SW480 (cell line): Measurements from ENCODE around the gene SGPL1.
A peak's percentile ranks its signal among the peaks of the same experiment; 100 is the strongest.
"Not testable (repeated sequence)": the region's sequence is repeated elsewhere in the genome, so short reads cannot be mapped to it uniquely, and the experiment has no call there.

ENCODE experiments used
- DNase-seq: peaks from one replicate; pipeline ENCODE4 v3.0.0-alpha.2; 2016; ENCODE audit warnings: low spot score

The SGPL1 gene

DNA sequence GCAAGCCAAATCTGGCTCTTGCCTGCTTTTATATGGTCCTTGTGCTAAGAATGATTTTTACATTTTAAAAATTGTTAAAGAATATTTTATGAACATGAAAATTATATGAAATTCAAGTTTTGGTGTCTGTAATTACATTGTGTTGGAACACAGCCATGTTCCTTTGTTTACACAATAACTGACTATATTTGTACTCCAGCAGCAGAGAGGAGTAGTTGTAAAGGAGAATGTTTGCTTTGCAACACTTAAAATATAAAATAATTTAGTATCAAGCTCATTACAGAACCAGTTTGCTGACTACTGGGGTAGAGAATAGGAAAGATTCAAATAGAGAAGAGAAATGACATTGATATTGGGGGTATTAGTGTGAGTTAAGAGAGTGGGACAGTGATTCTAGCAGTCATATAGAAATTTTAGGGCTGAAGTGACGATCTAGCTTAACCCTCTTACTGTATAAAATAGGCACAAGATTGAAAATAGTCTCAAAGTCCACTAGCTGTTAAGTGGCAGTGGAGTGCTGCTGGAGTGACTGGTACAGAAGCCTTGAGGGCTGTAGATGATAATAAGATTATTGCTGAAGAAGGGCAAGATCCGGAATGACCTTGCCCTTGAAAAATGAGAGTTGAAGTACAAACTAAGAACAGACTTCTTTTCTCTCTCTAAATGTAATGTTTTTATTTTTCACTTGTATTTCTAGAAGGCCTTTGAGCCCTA, 28.2 kb downstream of the SGPL1 start:
- no peak for DNase-seq

DNA sequence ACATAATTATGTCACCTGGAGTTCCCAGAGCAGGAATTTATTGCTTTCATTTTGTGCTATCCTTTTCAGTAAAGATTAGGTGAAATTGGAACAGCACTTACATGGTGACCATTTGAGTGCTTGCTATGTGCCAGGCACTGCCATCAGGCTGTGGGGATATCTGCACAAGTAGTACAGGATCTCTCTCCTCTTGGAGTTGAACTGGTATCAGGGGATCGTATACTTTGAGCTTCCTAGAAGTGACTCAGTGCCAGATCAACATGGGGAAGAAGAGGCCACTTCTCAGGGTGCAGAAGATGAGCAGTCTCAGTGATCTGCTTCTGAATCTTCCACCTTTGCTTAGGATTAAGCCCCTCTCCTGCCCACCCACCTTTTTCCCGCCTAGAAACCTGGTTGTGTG, 29.5 kb downstream of the SGPL1 start:
- DNase-seq = no peak

DNA sequence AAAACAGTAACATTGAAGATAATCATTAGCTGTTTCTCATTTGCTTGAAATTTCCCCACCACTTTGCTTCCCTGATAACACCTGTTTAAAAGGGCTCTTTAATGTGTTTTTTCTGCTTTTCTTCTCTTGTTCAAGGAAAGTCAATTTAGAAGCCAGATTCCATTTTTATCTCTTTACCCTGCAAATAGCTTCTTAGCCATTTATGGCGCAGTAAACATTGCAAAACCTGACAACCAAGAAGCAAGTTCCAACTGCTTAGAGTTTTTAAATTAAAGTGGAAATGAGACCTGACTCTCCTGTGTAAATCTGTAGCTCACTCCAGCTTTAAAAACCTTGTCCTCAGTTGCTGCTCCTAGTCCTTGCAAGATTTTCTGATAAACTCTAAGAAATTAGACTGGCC, 30.1 kb downstream of the SGPL1 start:
- DNase-seq = no peak

DNA sequence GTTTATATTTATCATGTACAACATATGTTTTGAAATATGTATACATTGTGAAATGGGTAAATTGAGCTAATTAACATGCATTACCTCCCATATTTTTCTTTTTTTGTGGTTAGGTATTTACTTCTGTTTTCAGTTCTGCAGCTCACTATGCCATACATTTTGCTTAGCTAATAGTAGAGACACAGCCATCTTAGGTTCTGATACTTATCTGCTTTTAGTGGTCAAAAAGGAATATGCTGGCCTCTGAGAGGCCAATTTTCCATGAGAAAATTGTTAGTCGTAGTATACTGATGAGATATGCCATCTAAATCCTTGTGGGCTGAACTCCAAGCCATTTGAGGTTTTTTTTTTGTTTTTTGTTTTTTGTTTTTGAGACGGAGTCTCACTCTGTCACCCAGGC, 31.0 kb downstream of the SGPL1 start:
- DNase-seq = no peak

DNA sequence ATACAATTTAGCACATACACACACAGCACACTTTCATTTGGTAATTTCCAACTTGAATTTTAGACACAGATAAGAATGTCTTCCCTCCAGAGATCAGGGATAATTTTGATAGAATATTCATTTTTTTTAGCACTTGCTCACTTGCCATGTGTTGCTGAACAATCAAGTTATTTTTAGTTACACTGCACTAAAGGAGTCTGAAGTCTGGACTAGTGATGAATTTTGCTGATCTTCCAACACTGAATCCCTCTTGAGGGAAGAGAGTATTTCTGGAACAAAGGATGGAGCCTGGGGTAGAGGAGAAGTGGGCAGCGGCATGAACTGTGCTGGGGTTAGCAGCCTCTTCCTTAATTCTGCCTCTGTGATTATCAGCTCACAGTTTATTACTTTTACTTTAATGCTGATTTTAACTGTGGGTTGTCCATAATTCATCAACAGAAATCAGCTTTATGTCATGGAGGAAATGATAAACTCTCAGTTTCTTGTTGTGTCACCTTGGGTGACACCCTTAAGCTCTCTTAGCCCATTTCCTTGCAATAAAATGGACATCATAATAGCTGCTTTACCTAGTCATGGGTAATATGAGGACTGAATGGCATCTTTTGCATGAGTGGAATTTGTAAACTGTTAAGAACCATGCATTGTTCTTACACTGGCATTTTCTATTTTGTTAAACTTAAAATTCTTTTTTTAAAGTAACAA, 32.1 kb downstream of the SGPL1 start:
- DNase-seq = no peak

DNA sequence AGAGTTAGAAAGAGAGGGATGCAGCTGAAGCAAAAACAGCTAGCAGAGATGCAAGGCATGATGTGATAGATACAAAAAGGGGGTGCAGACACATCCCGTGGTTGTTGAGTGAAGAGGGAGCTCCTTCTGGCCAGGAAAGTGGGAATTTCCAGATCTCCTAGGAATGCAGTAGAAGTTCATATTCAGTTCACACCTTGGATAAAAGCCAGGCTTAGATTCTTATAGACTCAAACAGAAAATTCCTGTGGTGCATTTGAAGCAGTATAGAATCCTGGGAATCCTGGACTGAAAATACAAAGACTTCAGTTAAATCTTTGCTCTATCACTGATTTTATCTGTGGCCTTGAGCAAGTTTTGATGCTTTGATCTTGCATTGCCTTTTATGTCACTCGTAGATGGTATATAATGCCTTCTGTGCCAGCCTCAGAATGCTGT, 33.9 kb downstream of the SGPL1 start:
- DNase-seq = peak; percentile 69

DNA sequence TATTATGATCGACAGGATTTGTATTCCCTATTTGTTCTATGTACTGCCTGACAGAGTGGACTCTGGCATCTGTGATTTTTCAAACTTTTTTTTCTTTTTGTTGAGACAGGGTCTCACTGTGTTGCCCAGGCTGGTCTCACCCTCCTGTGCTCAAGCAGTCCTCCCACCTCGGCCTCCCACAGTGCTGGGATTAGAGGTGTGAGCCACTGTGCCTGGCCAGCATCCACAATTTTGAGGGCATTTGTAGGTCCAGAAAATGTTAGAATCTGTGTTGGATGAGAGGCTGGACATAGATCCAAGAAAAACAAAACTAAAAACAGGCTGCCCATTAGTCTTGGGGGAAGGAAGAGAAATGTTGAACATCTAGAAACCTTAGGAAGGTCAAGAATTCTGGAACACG, 34.3 kb downstream of the SGPL1 start:
- DNase-seq = no peak

DNA sequence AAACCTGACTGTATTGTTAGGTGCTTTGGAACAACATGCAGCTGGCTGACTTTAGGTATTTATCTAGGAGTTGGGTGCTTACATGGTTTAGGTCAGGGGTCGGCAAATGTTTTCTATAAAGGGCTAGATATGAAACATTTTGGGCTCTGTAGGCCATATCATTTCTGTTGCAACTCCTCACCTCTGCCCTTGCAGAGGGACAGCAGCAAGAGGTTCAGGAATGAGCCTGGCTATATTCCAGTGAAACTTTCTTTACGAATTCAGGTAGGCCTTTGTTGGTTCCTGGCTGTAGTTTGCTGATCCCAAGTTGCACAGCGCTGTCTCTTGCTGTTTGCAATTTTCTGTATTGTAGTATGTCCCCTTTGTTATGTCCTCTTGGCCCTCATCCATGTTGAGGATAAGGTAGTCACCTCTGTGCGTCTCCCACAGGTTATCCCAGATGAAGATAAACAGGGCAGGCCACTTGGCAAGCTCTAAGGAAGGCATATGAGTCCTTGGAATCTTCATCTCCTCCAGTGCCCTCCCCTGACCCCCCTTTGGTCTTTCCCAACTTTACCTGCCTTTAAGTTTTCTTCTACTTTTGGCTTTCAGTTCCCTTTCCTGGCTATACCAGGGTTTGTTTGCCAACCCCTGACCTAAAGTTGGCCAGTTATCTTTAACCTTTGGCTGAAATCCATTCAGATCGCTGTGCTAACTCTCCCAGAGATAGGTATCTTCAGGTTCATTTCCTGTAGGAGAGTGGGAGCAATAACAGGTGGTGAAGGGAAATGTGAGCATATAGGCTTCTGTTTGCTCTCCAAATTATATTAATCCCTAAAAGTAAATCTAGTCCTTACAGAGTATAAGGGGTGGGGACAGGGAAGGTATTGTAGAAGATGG, 36.1 kb downstream of the SGPL1 start:
- DNase-seq = no peak

DNA sequence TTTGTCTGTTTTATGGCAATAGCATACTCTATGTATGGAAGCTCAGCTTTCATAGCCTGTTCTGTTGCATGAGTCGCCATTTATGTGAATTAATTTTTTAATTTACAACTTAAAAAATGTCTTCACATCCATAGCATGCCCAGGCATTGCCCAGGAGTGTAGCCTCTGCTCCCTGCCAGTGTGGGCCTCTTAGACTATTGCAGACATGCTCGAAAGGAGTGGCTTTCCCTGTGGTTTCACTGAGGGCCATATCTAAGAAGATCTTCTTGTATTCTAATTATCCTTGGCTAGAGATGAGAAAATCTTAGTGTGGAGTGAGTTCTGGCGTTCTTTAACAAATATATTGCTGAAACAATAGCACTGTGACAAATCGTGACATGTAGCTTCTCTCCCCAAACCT, 37.3 kb downstream of the SGPL1 start:
- no peak for DNase-seq

DNA sequence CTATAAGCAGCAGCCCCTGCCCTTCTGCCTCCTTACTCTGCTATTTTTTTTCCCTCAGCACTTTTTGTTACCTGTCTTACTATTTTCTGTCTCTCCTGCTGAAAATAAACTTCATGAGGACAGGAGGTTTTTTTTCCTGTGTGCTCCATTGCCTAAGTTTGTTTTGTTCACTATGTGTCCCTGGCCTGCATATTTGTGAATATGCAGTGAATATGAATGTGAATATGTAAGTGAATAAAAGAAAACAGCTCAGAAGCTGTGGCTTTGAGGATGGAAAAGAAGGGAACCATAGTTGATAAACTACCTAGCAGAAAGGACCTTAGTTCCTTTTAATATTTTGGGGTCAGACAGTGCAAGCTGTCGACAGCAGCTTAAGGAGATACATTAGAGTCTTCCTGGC, 37.7 kb downstream of the SGPL1 start:
- DNase-seq = no peak

DNA sequence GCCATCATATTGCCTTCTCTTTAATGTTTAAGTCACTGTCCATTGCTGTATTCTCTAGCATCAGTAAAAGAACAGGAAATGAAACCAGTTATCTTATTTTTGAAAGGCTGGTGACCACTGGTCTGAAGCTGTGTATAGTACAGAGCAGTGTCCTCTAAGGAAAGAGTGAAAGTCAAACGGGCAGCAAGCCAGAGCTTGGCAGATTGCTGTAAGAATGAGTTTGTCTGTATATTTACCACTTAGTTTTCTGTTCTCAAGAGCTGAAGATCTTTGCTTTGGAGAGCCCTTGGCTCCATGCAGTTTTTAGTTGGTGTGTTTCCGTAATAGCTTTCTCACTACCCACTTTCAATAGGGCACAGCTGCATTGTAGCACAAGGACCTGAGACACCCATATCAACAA, 40.7 kb downstream of the SGPL1 start:
- no peak for DNase-seq

DNA sequence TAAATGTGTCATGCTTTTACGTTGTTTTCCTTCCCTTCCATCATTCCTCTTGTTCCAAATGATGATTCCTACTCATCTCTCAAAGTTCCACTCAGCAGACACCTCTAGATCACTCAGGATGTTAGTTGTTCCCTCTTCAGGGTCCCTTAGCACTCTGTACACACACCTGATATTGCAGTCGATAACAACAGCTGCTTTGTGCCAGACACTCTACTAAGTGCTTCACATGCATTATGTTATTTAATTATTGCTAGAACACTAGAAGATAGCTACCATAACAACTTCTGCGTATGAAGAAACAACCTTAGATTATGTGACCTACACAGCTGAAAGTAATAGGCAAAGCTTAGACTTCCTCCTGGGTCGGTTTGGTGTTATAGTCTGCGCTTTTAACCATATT, 43.0 kb downstream of the SGPL1 start:
- DNase-seq = no peak

DNA sequence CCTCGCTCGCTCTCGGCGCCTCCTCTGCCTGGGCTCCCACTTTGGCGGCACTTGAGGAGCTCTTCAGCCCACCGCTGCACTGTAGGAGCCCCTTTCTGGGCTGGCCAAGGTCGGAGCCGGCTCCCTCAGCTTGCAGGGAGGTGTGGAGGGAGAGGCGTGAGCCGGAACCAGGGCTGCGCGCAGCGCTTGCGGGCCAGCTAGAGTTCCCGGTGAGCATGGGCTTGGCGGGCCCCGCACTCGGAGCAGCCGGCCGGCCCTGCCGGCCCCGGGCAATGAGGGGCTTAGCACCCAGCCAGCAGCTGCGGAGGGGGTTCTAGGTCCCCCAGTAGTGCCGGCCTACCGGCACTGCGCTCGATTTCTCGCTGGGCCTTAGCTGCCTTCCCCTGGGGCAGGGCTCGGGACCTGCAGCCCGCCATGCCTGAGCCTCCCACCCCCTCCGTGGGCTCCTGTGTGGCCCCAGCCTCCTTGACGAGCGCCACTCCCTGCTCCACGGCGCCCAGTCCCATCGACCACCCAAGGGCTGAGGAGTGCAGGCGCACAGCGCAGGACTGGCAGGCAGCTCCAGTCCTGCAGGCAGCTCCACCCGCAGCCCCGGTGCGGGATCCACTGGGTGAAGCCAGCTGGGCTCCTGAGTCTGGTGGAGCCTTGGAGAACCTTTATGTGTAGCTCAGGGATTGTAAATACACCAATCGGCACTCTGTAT, 45.9 kb downstream of the SGPL1 start:
- DNase-seq = not testable (repeated sequence)

DNA sequence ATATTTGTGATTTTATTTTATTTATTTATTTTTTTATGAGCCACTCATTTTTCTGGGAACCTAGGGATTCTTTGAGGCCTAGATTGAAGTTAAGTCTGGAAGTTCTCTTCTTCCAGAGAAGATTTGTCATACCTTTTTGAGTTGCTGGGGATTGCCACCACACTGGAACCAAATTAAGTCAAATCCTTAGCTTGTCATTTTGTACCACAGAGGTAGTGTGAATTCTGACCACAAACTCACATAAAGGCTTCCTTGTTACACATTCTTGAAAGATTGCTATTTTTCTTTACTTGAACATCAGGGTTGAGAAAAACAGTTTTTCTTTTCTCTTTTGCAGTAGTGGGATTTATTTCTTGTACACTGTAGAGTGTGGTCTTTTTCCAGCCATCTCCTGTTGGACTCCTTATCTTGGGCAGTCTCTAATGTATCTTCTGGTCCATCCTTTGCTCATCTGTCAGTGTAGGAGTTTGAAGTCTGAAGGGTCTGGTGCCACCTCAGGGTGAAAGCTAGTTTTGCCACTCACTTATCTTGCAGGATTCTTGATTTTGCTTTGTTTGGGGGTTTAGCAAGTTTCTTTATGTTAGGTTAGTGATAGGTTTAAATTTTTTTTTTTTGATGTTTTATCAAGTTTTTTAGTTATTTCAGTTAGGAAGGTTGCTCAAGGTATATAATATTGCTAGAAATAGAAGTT, 47.9 kb downstream of the SGPL1 start:
- no peak for DNase-seq

DNA sequence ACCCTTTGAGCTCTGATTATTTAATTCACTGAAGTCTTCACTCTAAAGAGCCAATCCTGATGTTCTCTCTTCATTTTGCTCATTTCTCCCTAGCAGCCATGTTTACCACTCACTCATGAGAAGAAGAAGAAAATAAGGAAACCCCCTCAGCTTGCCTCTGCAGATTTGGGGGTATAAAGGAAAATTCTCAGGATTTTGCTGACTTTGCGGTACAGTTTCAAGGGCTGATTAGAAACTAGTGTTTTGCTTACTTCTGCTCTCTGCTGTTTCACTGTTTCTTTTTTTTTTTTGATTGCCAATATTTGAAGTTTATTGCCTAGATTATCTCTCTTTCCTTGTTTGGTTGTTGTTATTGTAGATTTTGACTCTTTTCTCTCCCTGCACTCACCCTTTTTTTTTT, 49.2 kb downstream of the SGPL1 start:
- DNase-seq = no peak

DNA sequence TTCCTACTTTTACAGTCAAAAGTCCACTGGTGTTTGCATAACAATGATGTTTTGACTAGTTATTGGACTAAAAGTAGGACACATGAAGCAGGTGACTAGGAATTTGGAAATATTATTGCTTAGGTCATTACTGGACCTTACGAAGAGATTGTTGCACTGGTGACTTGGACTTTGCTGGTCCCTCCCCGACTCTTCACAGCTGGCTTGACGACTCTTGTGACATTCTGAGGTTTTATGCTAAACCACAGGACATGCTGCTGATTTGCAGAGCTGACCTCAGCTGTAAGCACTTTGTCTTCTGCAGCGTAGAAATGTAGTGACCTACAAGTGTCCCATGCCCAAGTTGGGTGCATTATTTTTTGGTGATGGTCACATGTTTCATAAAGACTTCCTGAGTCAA, 50.7 kb downstream of the SGPL1 start:
- no peak for DNase-seq

DNA sequence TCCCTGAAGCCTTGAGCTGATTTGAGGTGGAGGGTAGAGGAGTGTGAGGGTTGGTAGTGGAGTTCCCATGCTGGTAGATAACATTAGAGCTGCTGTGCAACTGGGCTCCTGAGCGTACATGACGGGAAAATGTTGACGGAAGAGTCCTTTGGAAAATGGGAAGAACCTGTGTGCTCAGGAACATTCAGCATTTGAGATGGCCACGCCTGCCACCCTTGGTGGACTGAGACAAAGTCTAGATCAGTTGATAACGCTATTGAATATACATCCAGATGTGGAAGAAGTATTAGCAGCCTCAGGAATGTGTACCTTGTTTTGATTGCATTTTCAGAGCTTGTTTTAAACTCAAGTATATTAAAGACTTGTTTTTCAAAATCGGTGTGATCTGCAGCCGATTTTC, 56.5 kb downstream of the SGPL1 start:
- no peak for DNase-seq

DNA sequence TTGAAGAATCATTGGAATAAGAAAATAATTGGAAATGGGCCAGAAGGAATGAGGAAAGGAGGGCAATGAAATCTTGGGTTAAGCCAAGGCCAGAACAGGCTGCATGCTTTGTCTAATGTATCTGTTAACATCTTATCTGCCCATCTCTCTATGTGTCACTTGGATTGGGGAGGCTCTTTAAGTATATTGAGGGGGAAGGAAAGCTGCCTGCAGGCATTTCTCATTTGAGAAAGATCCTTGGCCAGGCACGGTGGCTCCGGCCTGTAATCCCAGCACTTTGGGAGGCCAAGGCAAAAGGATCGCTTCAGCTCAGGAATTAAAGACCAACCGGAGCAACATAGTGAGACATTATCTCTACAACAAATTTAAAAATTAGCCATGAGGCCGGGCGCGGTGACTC, 58.3 kb downstream of the SGPL1 start:
- no peak for DNase-seq

DNA sequence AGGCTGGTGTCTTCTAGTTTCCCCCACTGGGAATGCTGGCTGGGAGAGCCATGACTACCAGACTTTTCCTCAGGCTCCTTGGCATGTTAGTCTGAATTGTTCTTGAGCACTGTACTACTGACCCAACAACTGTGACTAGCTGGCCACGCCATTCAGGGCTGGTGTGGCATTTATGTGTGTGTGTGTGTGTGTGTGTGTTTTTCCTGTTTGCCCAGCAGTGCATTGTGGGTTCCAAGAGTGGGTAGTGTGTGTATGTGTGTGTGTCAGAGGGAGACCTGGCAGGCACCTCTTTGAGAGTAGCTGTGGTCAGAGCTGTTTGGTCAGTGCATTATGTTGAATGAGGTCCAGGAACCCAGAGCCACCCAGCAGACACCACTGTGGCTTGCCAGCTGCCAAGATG, 63.5 kb downstream of the SGPL1 start:
- DNase-seq = no peak

DNA sequence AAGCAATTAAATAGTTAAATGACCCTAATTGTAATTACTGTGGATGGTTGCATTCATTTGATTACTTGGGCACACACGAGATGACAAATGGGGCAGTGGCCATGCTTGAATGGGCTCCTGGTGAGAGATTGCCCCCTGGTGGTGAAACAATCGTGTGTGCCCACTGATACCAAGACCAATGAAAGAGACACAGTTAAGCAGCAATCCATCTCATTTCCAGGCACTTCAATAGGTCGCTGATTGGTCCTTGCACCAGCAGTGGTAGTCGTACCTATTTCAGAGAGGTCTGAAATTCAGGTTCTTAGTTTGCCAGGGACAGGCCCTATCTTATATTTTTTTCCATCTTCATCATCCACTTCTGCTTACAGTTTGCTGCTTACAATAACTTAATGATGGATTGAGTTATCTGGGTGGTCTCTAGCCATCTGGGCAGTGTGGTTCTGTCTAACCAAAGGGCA, 64.4 kb downstream of the SGPL1 start:
- peak; percentile 65 for DNase-seq

DNA sequence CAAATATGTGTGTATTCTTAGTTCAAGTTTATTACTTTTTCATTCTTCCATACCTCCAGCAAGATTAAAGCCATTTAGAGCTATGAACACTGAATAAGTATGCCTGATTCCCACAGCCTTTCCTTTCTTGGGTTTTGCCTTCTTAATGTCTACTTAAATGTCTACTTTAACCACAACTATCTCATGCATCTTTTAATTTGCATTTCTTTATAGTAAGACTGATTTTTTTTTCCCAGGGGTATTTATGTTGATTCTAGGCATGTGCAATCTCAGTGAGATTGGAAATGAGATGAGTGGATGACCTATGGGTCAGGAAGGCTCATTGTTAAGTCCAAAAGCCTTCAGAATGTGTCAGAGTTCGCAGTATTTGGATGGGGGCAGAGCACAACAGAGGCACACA, 69.0 kb downstream of the SGPL1 start:
- no peak for DNase-seq

DNA sequence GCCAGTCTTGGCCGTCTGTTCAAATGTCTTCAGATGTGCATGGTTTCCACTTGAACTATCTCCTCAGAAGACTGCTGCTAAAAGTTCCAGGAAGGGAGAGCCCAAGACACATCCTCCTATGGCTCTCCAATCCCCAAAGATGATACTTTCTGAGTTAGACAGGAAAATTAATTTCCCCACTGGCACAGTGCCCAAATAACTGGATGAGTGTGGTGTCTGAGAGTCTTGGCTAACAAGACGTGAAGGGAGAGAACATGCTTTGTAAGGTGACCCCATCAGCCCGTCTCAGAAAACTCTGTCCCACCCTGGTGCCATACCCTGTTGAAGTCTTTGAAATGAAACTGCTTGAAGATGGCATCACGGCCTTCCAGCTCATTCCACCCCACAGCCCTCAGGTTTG, 69.7 kb downstream of the SGPL1 start:
- no peak for DNase-seq
